ENCODE results near the gene SLC24A4.

Gene SLC24A4, protein sequence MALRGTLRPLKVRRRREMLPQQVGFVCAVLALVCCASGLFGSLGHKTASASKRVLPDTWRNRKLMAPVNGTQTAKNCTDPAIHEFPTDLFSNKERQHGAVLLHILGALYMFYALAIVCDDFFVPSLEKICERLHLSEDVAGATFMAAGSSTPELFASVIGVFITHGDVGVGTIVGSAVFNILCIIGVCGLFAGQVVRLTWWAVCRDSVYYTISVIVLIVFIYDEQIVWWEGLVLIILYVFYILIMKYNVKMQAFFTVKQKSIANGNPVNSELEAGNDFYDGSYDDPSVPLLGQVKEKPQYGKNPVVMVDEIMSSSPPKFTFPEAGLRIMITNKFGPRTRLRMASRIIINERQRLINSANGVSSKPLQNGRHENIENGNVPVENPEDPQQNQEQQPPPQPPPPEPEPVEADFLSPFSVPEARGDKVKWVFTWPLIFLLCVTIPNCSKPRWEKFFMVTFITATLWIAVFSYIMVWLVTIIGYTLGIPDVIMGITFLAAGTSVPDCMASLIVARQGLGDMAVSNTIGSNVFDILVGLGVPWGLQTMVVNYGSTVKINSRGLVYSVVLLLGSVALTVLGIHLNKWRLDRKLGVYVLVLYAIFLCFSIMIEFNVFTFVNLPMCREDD

GRCh38 chr14:92323011-92323915, at the start of gene SLC24A4:
Gene SLC24A4 (plus strand): TSS chr14:92323165. CDS start chr14:92323831, 666 bp downstream.
- Histone ChIP-seq H3K27me3 (ENCODE audit: control insufficient read depth, insufficient read depth, low read length) (peaks cover 98% of the 10 kb centered on the region), H3K9me3 (ENCODE audit: control insufficient read depth, insufficient read depth, low read depth, low read length) (no peaks in the 10 kb centered on the region), H3K4me3 (ENCODE audit: low read depth, low read length) (peak within 1 kb of the TSS; percentile 60), H3K4me1 (ENCODE audit: control insufficient read depth, insufficient read depth, low read length) (peaks cover 10% of the 10 kb centered on the region; the same call in 1 of the 2 replicates), H3K9ac (ENCODE audit: low read length) (peak within 1 kb of the TSS; percentile 31), H3K27ac (ENCODE audit: low read depth, low read length) (no peak within 1 kb of the TSS), H3K36me3 (ENCODE audit: control insufficient read depth, insufficient read depth, low read length) (no peaks in the 10 kb centered on the region)

GRCh38 chr14:92273166-92273565, 49.8 kb upstream of the SLC24A4 start:
- Histone ChIP-seq H3K9ac (ENCODE audit: low read length) (no peak overlapping the region), H3K27ac (ENCODE audit: low read depth, low read length) (no peak overlapping the region), H3K4me3 (ENCODE audit: low read depth, low read length) (no peak overlapping the region), H3K27me3 (ENCODE audit: control insufficient read depth, insufficient read depth, low read length) (peaks cover 10% of the 10 kb centered on the region; the same call in 1 of the 2 replicates), H3K9me3 (ENCODE audit: control insufficient read depth, insufficient read depth, low read depth, low read length) (no peaks in the 10 kb centered on the region), H3K4me1 (ENCODE audit: control insufficient read depth, insufficient read depth, low read length) (no peaks in the 10 kb centered on the region), H3K36me3 (ENCODE audit: control insufficient read depth, insufficient read depth, low read length) (no peaks in the 10 kb centered on the region)

GRCh38 chr14:92274055-92274454, 48.9 kb upstream of the SLC24A4 start:
- H3K27ac ChIP-seq (ENCODE audit: low read depth, low read length), result no peak overlapping the region
- H3K36me3 ChIP-seq (ENCODE audit: control insufficient read depth, insufficient read depth, low read length), result no peaks in the 10 kb centered on the region
- H3K9ac ChIP-seq (ENCODE audit: low read length), result no peak overlapping the region
- H3K27me3 ChIP-seq (ENCODE audit: control insufficient read depth, insufficient read depth, low read length), result peaks cover 10% of the 10 kb centered on the region; the same call in 1 of the 2 replicates
- no peaks in the 10 kb centered on the region for H3K9me3 ChIP-seq (ENCODE audit: control insufficient read depth, insufficient read depth, low read depth, low read length)
- H3K4me1 ChIP-seq (ENCODE audit: control insufficient read depth, insufficient read depth, low read length), result no peaks in the 10 kb centered on the region
- H3K4me3 ChIP-seq (ENCODE audit: low read depth, low read length), result no peak overlapping the region

DNA sequence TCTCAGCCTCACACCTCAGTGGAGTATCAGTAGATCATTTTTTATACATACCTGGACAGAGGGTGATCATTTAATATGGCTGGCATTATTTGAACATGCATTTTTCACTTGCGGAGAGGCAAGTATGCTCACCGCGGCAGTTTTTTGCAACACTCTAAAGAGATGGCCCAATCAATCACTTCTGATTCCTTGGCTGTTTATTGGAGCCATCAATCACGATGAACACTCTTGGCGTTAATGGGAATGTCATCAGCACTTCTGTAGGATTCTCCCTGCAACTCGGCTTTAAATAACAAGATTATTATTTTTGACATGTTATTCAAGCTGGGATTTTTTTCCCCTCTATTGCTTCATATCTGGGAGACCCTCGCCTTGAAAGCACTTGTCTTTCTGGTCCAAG, 46.9 kb upstream of the SLC24A4 start:
- H3K9me3 ChIP-seq (ENCODE audit: control insufficient read depth, insufficient read depth, low read depth, low read length), result no peaks in the 10 kb centered on the region
- no peak overlapping the region for H3K9ac ChIP-seq (ENCODE audit: low read length)
- no peak overlapping the region for H3K27ac ChIP-seq (ENCODE audit: low read depth, low read length)
- H3K4me3 ChIP-seq (ENCODE audit: low read depth, low read length), result no peak overlapping the region
- no peaks in the 10 kb centered on the region for H3K4me1 ChIP-seq (ENCODE audit: control insufficient read depth, insufficient read depth, low read length)
- H3K36me3 ChIP-seq (ENCODE audit: control insufficient read depth, insufficient read depth, low read length), result no peaks in the 10 kb centered on the region
- H3K27me3 ChIP-seq (ENCODE audit: control insufficient read depth, insufficient read depth, low read length), result peaks cover 7% of the 10 kb centered on the region; the same call in 1 of the 2 replicates

- H3K4me3 ChIP-seq (ENCODE audit: low read depth, low read length), result no peak overlapping the region
- no peaks in the 10 kb centered on the region for H3K4me1 ChIP-seq (ENCODE audit: control insufficient read depth, insufficient read depth, low read length)
- H3K36me3 ChIP-seq (ENCODE audit: control insufficient read depth, insufficient read depth, low read length), result no peaks in the 10 kb centered on the region
- no peak overlapping the region for H3K9ac ChIP-seq (ENCODE audit: low read length)
- H3K27me3 ChIP-seq (ENCODE audit: control insufficient read depth, insufficient read depth, low read length), result peaks cover 2% of the 10 kb centered on the region; the same call in 1 of the 2 replicates
- no peaks in the 10 kb centered on the region; the same call in 1 of the 2 replicates for H3K9me3 ChIP-seq (ENCODE audit: control insufficient read depth, insufficient read depth, low read depth, low read length)
- H3K27ac ChIP-seq (ENCODE audit: low read depth, low read length), result no peak overlapping the region
These were observed 45.9 kb upstream of the SLC24A4 start for GRCh38 chr14:92277031-92277430.

DNA sequence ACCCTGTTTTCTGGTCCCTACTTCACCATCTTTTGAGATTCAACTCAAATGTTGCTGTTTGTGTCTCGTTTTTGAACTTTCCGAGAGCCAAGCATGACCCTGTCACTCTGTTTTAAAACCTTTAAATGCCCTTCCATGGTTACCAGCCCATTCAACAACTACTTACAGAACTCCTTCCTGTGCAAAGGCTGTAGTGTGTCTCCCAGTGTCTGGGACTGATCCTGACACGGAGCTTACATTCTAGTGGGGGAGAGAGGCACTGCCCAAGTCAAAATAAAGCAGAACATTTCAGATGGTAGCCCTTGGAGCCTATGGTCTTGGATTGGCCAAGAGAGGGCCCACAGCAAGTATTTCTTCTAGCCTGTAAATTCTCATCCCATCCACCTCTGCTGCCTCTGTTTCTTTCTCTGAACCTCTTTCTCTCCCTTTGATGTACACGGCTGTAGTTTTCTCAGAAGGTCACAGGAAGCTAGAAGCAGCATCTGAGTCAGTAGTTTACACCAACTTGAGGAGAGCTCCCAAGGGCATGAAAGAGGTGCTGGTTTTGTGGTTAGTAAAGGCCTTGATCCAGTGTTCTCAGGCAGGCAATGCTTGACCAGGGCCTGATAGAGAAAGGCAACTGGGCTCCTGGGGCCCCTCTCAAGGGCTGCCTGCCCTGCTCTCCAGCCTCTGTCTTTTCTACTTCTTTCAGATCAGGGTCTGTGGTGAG, 42.3 kb upstream of the SLC24A4 start:
- no peaks in the 10 kb centered on the region for H3K36me3 ChIP-seq (ENCODE audit: control insufficient read depth, insufficient read depth, low read length)
- H3K27ac ChIP-seq (ENCODE audit: low read depth, low read length), result no peak overlapping the region
- H3K27me3 ChIP-seq (ENCODE audit: control insufficient read depth, insufficient read depth, low read length), result no peaks in the 10 kb centered on the region
- no peak overlapping the region for H3K4me3 ChIP-seq (ENCODE audit: low read depth, low read length)
- H3K9me3 ChIP-seq (ENCODE audit: control insufficient read depth, insufficient read depth, low read depth, low read length), result peaks cover 2% of the 10 kb centered on the region; the same call in 1 of the 2 replicates
- H3K9ac ChIP-seq (ENCODE audit: low read length), result no peak overlapping the region
- H3K4me1 ChIP-seq (ENCODE audit: control insufficient read depth, insufficient read depth, low read length), result no peaks in the 10 kb centered on the region

- Histone ChIP-seq H3K9ac (ENCODE audit: low read length) (no peak overlapping the region), H3K27me3 (ENCODE audit: control insufficient read depth, insufficient read depth, low read length) (no peaks in the 10 kb centered on the region), H3K27ac (ENCODE audit: low read depth, low read length) (no peak overlapping the region)
These were observed 40.3 kb upstream of the SLC24A4 start for GRCh38 chr14:92282669-92283068.

GRCh38 chr14:92285311-92285710, 37.7 kb upstream of the SLC24A4 start:
- Histone ChIP-seq H3K4me3 (ENCODE audit: low read depth, low read length) (no peak overlapping the region), H3K4me1 (ENCODE audit: control insufficient read depth, insufficient read depth, low read length) (no peaks in the 10 kb centered on the region), H3K9me3 (ENCODE audit: control insufficient read depth, insufficient read depth, low read depth, low read length) (peaks cover 2% of the 10 kb centered on the region; the same call in 1 of the 2 replicates), H3K27me3 (ENCODE audit: control insufficient read depth, insufficient read depth, low read length) (peaks cover under 1% of the 10 kb centered on the region), H3K9ac (ENCODE audit: low read length) (no peak overlapping the region), H3K27ac (ENCODE audit: low read depth, low read length) (no peak overlapping the region), H3K36me3 (ENCODE audit: control insufficient read depth, insufficient read depth, low read length) (no peaks in the 10 kb centered on the region)

More at GRCh38 chr14:92282669-92283068, 40.3 kb upstream of the SLC24A4 start:
- no peaks in the 10 kb centered on the region for H3K4me1 ChIP-seq (ENCODE audit: control insufficient read depth, insufficient read depth, low read length)
- peaks cover 2% of the 10 kb centered on the region; the same call in 1 of the 2 replicates for H3K9me3 ChIP-seq (ENCODE audit: control insufficient read depth, insufficient read depth, low read depth, low read length)
- no peak overlapping the region for H3K4me3 ChIP-seq (ENCODE audit: low read depth, low read length)
- no peaks in the 10 kb centered on the region for H3K36me3 ChIP-seq (ENCODE audit: control insufficient read depth, insufficient read depth, low read length)

GRCh38 chr14:92287987-92288386, 35.0 kb upstream of the SLC24A4 start:
- H3K27ac ChIP-seq (ENCODE audit: low read depth, low read length), result no peak overlapping the region
- H3K36me3 ChIP-seq (ENCODE audit: control insufficient read depth, insufficient read depth, low read length), result no peaks in the 10 kb centered on the region
- H3K4me1 ChIP-seq (ENCODE audit: control insufficient read depth, insufficient read depth, low read length), result no peaks in the 10 kb centered on the region
- H3K9me3 ChIP-seq (ENCODE audit: control insufficient read depth, insufficient read depth, low read depth, low read length), result no peaks in the 10 kb centered on the region
- peaks cover 4% of the 10 kb centered on the region for H3K27me3 ChIP-seq (ENCODE audit: control insufficient read depth, insufficient read depth, low read length)
- no peak overlapping the region for H3K4me3 ChIP-seq (ENCODE audit: low read depth, low read length)
- H3K9ac ChIP-seq (ENCODE audit: low read length), result no peak overlapping the region

DNA sequence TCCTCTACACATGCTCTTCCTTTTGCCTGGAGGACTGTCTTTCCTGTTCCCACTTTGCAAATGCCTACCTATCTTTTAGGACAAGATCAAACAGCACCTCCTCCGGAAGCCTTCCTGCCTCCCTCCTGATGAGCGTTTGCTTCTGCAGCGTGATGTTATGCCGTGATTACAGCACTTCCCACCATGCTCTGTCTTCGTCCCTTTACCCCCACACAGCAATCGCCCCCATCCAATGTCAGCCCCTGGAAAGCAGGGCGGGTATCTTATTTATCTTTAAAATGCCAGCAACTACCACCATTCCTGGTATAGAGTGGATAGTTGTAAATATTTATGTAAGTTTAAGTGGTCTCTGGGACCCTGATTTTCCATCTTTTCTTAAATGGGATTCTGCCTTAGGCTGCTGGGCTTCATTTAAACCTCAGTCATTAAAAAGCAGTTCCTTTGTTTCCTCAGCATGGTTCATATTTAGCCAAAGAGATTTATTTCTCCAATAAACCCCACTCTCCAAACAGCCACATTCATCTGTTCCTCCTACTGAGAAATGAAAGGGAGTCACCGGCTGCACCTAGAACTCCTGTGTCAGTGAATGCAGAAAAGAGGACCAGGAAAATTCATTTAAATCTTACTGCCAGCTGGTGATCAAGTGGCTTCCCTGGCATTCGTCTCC, 33.8 kb upstream of the SLC24A4 start:
- no peak overlapping the region for H3K4me3 ChIP-seq (ENCODE audit: low read depth, low read length)
- peaks cover 4% of the 10 kb centered on the region for H3K27me3 ChIP-seq (ENCODE audit: control insufficient read depth, insufficient read depth, low read length)
- no peaks in the 10 kb centered on the region for H3K36me3 ChIP-seq (ENCODE audit: control insufficient read depth, insufficient read depth, low read length)
- H3K27ac ChIP-seq (ENCODE audit: low read depth, low read length), result no peak overlapping the region
- H3K9ac ChIP-seq (ENCODE audit: low read length), result no peak overlapping the region
- no peaks in the 10 kb centered on the region for H3K4me1 ChIP-seq (ENCODE audit: control insufficient read depth, insufficient read depth, low read length)
- no peaks in the 10 kb centered on the region for H3K9me3 ChIP-seq (ENCODE audit: control insufficient read depth, insufficient read depth, low read depth, low read length)
